GM23338 (cell line): Measurements from ENCODE around the gene SP140L. TPM values are rescaled to one million over a fixed set of nuclear protein-coding genes. Genes with fewer than 3 reads are reported as not detected.

Experiments used
- ATAC-seq: fragments of 200-7000 bp; cut with Tn5 transposase; 3 replicates; pipeline ENCODE4 v1.9.1; 2020
- DNase-seq: peaks from one replicate; pipeline ENCODE4 v3.0.0-alpha.2; 2015; ENCODE audit warnings: low spot score
- H2AFZ ChIP-seq: fragments of 200-600 bp; sonication (generic); 2 replicates; pipeline ENCODE4 v1.8.0; 2016; ENCODE audit warnings: antibody characterized with exemption, mild to moderate bottlenecking, moderate library complexity
- H3F3A ChIP-seq: fragments of 200-600 bp; sonication (generic); replicated peaks from 2 replicates; pipeline ENCODE4 v1.8.0; 2017; ENCODE audit warnings: antibody characterized with exemption, mixed run types, low read depth
- H3K27ac ChIP-seq: fragments of 200-600 bp; sonication (generic); 2 replicates; pipeline ENCODE4 v1.6.1; 2016; ENCODE audit warnings: low read depth
- H3K27me3 ChIP-seq: fragments of 200-600 bp; sonication (generic); 2 replicates; pipeline ENCODE4 v1.8.0; 2016; ENCODE audit warnings: mild to moderate bottlenecking, mixed run types, moderate library complexity; ENCODE audit not compliant: insufficient read depth
- H3K36me3 ChIP-seq: fragments of 200-600 bp; sonication (generic); 2 replicates; pipeline ENCODE4 v1.8.0; 2016; ENCODE audit warnings: mild to moderate bottlenecking; ENCODE audit not compliant: insufficient read depth
- H3K4me1 ChIP-seq: fragments of 200-600 bp; sonication (generic); 2 replicates; pipeline ENCODE4 v1.8.0; 2016; ENCODE audit warnings: mild to moderate bottlenecking, moderate library complexity; ENCODE audit not compliant: insufficient read depth
- H3K4me2 ChIP-seq: fragments of 200-600 bp; sonication (generic); 2 replicates; pipeline ENCODE4 v1.7.1; 2017; ENCODE audit warnings: mixed run types
- H3K4me3 ChIP-seq: fragments of 200-600 bp; sonication (generic); 2 replicates; pipeline ENCODE4 v1.6.1; 2016; ENCODE audit warnings: mixed run types
- H3K79me2 ChIP-seq: fragments of 200-600 bp; sonication (generic); replicated peaks from 2 replicates; pipeline ENCODE4 v1.8.0; 2017; ENCODE audit warnings: mild to moderate bottlenecking; ENCODE audit not compliant: insufficient read depth
- H3K9me2 ChIP-seq: fragments of 200-600 bp; sonication (generic); 2 replicates; pipeline ENCODE4 v1.8.0; 2017; ENCODE audit not compliant: insufficient read depth
- H4K20me1 ChIP-seq: fragments of 200-600 bp; sonication (generic); replicated peaks from 2 replicates; pipeline ENCODE4 v1.8.0; 2017; ENCODE audit warnings: mild to moderate bottlenecking; ENCODE audit not compliant: insufficient read depth
- H3K27ac Mint-ChIP-seq: 2 replicates; pipeline ENCODE4 v1.8.0; 2020; ENCODE audit warnings: inconsistent platforms, mild to moderate bottlenecking, moderate library complexity, mixed read lengths
- H3K27me3 Mint-ChIP-seq: 3 replicates; pipeline ENCODE4 v1.8.0; 2022; ENCODE audit warnings: low read depth, mild to moderate bottlenecking, moderate library complexity, mixed read lengths, inconsistent platforms; ENCODE audit not compliant: insufficient read depth, poor library complexity
- H3K36me3 Mint-ChIP-seq: 3 replicates; pipeline ENCODE4 v1.8.0; 2021; ENCODE audit warnings: low read depth, mild to moderate bottlenecking, inconsistent platforms, moderate library complexity, mixed read lengths
- H3K4me1 Mint-ChIP-seq: 3 replicates; pipeline ENCODE4 v1.8.0; 2020; ENCODE audit warnings: mild to moderate bottlenecking, inconsistent platforms, mixed read lengths
- H3K4me3 Mint-ChIP-seq: 3 replicates; pipeline ENCODE4 v1.8.0; 2021; ENCODE audit warnings: moderate library complexity, mild to moderate bottlenecking, inconsistent platforms, mixed read lengths
- H3K9me3 Mint-ChIP-seq: 3 replicates; pipeline ENCODE4 v1.8.0; 2020; ENCODE audit warnings: moderate library complexity, mild to moderate bottlenecking, inconsistent platforms, mixed read lengths
- CREB1 ChIP-seq: fragments of 250-450 bp; sonication (Bioruptor Pico); IDR thresholded peaks from 2 replicates; pipeline ENCODE4 v1.5.0; 2020; ENCODE audit warnings: low read depth, mild to moderate bottlenecking, moderate library complexity
- EZH2phosphoT487 ChIP-seq: fragments of 200-600 bp; sonication (generic); IDR thresholded peaks from one replicate; pipeline ENCODE4 v1.8.1; 2018; ENCODE audit warnings: antibody characterized with exemption; ENCODE audit not compliant: unreplicated experiment
- JUNB ChIP-seq: IDR thresholded peaks from one replicate; pipeline ENCODE4 v1.6.1; 2016; ENCODE audit warnings: antibody characterized with exemption; ENCODE audit not compliant: unreplicated experiment
- NANOG ChIP-seq: IDR thresholded peaks from 2 replicates; pipeline ENCODE4 v1.6.1; 2016; ENCODE audit warnings: antibody characterized with exemption, borderline replicate concordance
- REST ChIP-seq: IDR thresholded peaks from one replicate; pipeline ENCODE4 v1.6.1; 2018; ENCODE audit warnings: antibody characterized with exemption; ENCODE audit not compliant: unreplicated experiment
- STAT1 ChIP-seq: IDR thresholded peaks from one replicate; pipeline ENCODE4 v1.6.1; 2016; ENCODE audit warnings: antibody characterized with exemption; ENCODE audit not compliant: unreplicated experiment
- ZNF114 ChIP-seq: fragments of 250-450 bp; sonication (Bioruptor Pico); IDR thresholded peaks from 2 replicates; pipeline ENCODE4 v1.5.0; 2020; ENCODE audit warnings: mild to moderate bottlenecking, moderate library complexity
- ZNF331 ChIP-seq: fragments of 250-450 bp; sonication (Bioruptor Pico); IDR thresholded peaks from 2 replicates; pipeline ENCODE4 v1.5.0; 2020; ENCODE audit warnings: low read depth, mild to moderate bottlenecking, moderate library complexity
- ZNF462 ChIP-seq: fragments of 250-450 bp; sonication (Bioruptor Pico); IDR thresholded peaks from 2 replicates; pipeline ENCODE4 v1.5.0; 2020; ENCODE audit warnings: mild to moderate bottlenecking, moderate library complexity
- polyA plus RNA-seq: library from polyadenylated mRNA; unstranded; fragments of >200 nt; fragmentation: Nextera tagmentation; extraction: Ambion mirVana; gene quantifications from 2 replicates; pipeline ENCODE4 v1.2.1, GENCODE V29; 2016
- total RNA-seq: library from RNA; depleted of rRNA; stranded (reverse); fragments of >200 nt; shearing (Covaris generic); gene quantifications from 2 replicates; pipeline ENCODE4 v1.2.3, GENCODE V29; 2014
- TF ChIP-seq, protein P1 (sequence below), 2 experiments: fragments of 200-600 bp in 1 of 2; sonication (generic) in 1 of 2; conservative IDR thresholded peaks; 2 replicates each; pipeline versions ENCODE4 v1.5.1 to v1.6.1; 2016 to 2017; ENCODE audit warnings: antibody characterized with exemption in 2 of 2, low read depth in 2 of 2, mild to moderate bottlenecking in 2 of 2, moderate library complexity in 1 of 2
- TF ChIP-seq, protein P2 (sequence below): IDR thresholded peaks from 2 replicates; pipeline ENCODE4 v1.6.1; 2016; ENCODE audit warnings: antibody characterized with exemption

SP140L gene
- total and polyA plus RNA-seq, 2 experiments from 2014 or later: 1.3 to 1.7 TPM

- ATAC-seq: no peak
- Histone ChIP-seq H2AFZ (no peak overlapping the region), H3K79me2 (no peaks in the 10 kb centered on the region), H3F3A (no peaks in the 10 kb centered on the region), H3K27ac (no peak overlapping the region), H3K9me2 (0 out of 2 replicates have a peak, but pooled peaks cover 4% of the 10 kb centered on the region), H3K36me3 (0 out of 2 replicates have a peak, but pooled peaks cover 3% of the 10 kb centered on the region), H3K4me3 (no peak overlapping the region), H4K20me1 (no peaks in the 10 kb centered on the region), H3K4me2 (no peak overlapping the region), H3K4me1 (no peaks in the 10 kb centered on the region), H3K27me3 (no peaks in the 10 kb centered on the region)
- H3K27ac Mint-ChIP-seq: no peak overlapping the region
- H3K9me3 Mint-ChIP-seq: peaks cover 13% of the 10 kb centered on the region; the same call in 2 of the 3 replicates
- H3K4me3 Mint-ChIP-seq: no peak overlapping the region
- TF ChIP-seq JUNB (no peak), EZH2phosphoT487 (no peak), ZNF462 (CRISPR knock-in tag) (no peak), CREB1 (no peak), STAT1 (no peak), ZNF331 (no peak), NANOG (no peak), REST (no peak), ZNF114 (CRISPR knock-in tag) (no peak)
- TF ChIP-seq, protein P1, sequence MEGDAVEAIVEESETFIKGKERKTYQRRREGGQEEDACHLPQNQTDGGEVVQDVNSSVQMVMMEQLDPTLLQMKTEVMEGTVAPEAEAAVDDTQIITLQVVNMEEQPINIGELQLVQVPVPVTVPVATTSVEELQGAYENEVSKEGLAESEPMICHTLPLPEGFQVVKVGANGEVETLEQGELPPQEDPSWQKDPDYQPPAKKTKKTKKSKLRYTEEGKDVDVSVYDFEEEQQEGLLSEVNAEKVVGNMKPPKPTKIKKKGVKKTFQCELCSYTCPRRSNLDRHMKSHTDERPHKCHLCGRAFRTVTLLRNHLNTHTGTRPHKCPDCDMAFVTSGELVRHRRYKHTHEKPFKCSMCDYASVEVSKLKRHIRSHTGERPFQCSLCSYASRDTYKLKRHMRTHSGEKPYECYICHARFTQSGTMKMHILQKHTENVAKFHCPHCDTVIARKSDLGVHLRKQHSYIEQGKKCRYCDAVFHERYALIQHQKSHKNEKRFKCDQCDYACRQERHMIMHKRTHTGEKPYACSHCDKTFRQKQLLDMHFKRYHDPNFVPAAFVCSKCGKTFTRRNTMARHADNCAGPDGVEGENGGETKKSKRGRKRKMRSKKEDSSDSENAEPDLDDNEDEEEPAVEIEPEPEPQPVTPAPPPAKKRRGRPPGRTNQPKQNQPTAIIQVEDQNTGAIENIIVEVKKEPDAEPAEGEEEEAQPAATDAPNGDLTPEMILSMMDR (conservative IDR thresholded peaks at IDR 0.05; ENCODE audit: low read depth in 2 of 2): no peak
- TF ChIP-seq, protein P2, sequence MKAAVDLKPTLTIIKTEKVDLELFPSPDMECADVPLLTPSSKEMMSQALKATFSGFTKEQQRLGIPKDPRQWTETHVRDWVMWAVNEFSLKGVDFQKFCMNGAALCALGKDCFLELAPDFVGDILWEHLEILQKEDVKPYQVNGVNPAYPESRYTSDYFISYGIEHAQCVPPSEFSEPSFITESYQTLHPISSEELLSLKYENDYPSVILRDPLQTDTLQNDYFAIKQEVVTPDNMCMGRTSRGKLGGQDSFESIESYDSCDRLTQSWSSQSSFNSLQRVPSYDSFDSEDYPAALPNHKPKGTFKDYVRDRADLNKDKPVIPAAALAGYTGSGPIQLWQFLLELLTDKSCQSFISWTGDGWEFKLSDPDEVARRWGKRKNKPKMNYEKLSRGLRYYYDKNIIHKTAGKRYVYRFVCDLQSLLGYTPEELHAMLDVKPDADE: no peak
- H3K27me3 Mint-ChIP-seq: no peaks in the 10 kb centered on the region
- no peaks in the 10 kb centered on the region for H3K4me1 Mint-ChIP-seq
- peaks cover 1% of the 10 kb centered on the region; the same call in 2 of the 3 replicates for H3K36me3 Mint-ChIP-seq
- no peak for DNase-seq
These were observed 20.8 kb downstream of the SP140L start for GRCh38 chr2:230347659-230348305.
